OCI-M2 (cell line): ENCODE results near the gene COL11A1.
"Not testable (repeated sequence)": the region's sequence is repeated elsewhere in the genome, so short reads cannot be mapped to it uniquely, and the experiment has no call there.

Source experiments
- DNase-seq: peaks from one replicate; lab custom pipeline; 2025; ENCODE audit not compliant: unreplicated experiment; lab: John Stamatoyannopoulos, UW

The COL11A1 gene

DNA sequence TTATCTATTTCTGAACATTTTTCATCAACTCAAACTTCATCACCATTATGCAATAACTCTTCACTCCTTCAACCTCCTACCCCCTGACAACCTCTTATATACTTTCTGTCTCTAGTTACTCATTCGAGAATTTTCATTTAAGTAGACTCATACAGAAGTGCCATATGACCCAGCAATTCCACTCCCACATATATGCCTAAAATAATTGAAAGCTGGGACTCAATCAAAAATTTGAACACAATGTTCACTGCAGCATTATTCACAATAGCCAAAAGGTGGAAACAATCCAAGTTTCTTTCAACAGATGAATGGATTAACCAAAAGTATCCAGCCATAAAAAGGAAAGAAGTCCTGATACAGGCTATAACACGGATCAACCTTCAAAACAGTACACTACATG lies 24.1 kb downstream of the COL11A1 start:
- no peak for DNase-seq

DNA sequence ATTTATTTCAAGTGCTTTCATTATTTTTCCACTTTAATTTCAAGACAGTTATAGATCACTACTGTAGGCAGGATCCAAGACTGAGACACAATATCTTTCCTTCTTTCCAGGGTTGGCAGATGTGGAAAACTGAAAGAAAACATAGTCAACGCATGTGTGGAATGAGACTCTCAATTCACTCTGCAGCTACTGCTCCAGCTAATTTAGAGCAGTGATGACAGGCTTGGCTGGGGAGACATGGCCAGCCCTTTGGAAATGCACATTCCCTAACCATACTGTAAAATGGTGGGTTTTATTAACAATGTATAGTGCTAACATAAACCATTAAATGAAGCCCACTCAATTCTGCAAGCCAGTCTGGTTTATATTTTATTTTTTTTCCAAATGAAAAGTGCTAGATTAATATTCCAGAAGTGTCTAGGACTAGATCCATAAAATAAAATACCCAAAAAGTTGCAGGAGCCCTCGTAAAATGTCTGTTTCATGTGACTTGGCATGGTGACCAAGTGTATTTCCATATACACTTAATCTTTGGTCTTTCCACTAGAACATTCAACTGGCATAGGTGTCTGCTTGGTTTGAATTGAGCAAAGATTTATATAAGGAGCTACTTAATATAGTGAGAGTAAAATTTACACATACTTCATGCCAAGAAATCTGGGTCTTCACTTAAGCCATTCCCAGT lies 32.9 kb downstream of the COL11A1 start:
- DNase-seq, result no peak

DNA sequence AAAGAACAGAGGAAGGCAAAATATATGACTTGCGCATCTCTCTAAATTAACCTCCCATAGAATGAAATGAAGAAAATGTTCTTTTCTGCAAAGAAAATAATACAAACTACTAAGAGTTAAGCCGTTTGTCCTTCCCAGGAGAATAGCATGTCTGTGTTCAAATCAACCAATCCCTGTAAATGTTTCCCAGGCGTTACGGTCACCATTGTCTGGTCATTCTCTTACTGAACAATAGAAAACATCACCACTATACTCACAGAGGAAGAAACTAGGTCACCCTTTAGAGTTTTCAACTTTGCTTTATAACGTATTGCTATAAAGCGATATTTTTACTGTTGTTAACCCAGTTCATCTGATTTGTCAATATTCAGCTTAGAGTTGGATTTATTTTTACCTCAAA lies 34.1 kb downstream of the COL11A1 start:
- DNase-seq, result no peak

DNA sequence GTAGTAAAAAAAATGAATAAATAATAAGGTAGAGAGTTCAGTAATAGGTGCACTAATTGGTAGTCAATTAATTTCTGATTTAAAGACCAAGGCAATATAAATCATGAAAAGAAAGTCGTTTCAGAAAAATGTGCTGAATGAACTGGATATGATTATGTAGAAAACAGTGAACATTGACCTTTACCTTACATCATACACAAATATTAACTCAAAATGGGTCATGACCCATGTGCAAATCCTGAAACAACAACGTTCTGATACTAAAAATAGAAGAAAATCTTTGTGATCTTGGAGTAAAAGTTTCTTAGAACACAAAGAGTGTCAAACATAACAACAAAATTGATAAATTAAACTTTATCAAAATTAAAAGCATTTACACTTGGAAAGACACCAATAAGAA lies 39.1 kb downstream of the COL11A1 start:
- DNase-seq, result no peak

DNA sequence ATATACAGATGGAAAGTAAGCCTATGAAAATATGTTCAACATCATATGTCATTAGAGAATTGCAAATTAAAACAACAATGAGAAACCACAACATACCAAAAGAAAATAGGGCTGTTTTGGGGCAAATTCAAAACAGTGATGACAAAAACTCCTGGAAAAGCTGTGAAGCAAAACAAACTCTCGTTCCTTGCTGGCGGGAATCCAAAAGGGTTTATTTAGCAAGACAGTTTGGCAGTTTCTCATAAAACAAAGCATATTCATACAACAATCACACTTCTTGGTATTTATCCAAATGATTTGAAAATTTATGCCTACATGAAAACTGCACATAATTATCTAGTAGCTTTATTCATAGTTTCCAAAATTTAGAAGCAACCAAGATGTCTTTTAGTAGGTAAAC lies 44.4 kb downstream of the COL11A1 start:
- no peak for DNase-seq

DNA sequence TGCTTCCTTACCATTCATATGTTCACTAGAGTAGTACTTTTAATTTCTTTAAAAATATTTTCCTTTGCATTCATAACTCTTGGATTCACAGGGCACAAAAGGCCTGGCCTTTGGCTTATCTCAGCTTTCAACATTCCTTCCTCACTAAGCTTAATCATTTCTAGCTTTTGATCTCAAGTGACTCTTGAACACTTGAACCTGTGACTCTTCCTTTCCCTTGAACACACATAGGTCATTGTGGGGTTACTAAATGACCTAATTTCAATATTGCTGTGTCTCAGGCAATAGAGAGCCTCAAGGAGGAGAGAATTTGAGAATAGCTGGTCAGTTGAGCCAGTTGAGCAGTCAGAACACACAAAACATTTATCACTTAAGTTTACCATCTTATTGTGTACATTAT lies 49.9 kb downstream of the COL11A1 start:
- DNase-seq, result no peak

DNA sequence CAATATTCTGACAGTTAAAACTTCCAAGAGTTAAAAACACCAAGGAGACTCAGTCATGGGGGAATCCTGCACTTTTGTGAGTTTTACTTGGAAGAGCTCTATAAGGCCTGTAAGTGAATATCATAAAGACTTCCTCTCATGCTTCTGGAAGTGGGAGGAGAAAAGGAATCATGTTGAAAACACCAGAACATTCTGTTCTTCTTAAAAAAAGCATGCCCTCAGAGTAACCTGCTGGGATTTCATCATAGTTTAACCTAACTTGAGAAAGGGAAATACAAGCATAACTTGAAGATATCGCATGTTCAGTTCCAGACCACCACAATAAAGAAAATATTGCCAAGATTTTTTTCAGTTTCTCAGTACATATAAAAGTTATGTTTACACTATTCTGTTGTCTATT lies 51.9 kb downstream of the COL11A1 start:
- DNase-seq, result no peak

DNA sequence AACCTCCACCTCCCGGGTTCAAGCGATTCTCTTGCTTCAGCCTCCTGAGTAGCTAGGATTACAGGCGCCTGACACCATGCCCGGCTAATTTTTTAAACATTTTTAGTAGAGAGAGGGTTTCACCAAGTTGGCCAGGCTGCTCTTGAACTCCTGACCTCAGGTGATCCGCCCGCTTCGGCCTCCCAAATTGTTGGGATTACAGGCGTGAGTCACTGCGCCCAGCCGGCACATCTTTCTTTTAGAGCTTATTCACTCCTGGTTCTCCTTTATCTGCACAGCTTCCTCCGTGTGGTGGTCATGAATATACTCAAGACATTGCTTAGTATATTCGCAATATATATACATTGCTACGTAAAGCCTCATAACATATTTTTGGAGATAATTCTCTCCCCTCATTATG lies 80.2 kb downstream of the COL11A1 start:
- not testable (repeated sequence) for DNase-seq

DNA sequence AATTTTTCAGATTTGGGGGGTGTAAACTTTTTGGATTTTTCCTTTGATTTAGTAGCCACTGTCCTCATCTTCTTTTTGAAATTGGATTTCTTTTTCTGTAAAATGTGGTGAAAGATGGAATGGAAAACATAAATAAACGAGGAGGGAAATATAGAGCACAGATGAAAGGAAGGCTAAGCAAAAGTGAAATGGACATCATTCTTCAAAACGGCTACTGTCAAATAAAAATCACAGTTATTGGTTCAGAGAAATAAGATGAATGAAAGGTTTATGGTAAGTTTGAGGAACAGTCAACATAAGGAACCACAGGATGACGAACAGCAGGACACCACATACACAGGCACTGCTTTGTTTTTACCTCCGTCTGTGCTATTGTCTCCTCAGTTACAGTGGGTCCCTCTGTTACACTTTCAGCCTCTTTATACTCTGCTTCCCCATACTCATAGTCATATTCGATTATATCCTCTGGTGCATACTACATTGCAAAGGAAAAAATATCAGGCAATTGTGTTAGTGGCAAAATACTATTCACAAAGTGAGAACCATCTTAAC lies 82.4 kb downstream of the COL11A1 start:
- DNase-seq, result no peak

DNA sequence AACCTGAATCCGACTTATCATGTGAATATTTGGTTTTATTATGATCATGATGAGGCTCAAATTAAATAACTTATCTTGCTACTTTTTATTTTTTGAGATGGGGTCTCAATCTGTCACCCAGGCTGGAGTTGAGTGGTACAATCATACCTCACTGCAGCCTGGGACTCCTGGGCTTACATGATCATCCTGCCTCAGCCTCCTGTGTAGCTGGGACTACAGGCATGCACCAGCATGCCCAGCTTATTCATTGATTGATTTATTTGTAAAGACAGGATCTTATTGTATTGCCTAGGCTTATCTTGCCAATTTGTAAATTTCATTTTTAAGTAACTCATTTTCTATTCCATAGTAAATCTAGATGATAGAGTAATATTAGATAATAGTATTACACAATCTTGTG lies 84.3 kb downstream of the COL11A1 start:
- DNase-seq, result no peak

DNA sequence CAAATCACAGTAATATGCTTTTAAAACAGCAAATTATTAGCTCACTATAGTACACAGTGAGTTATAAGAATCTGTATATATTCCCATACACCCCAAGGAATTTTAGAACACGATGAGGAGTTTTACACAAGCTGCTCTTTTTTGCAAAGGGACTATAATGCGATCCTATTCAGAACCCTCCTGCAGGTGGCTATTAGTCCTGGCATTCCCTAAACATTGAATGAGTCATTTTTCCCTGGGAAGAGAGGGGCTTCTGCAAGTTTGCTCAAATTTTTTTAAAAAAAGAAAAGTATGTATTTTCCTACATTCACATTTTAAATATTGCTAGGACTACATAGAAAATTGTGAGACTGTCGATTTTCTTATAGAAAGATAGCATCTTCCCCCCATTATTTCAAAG lies 106.3 kb downstream of the COL11A1 start:
- DNase-seq, result no peak

DNA sequence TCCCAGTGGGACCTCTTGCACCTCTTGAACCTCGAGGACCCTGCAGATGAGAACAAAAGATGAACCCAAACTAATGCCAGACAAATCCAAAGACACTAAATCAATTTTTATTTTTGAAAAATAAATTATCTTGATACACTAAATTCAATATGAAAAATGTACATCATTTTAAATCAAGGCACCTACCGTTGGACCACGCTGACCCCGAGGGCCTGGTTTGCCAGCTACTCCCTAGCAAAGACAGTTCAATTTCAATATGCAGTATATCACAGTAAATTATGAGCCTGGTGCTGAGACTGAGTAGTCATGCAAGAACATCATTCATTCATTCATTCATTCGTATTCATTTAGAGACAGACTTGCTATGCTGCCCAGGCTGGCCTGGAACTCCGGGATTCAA lies 129.4 kb downstream of the COL11A1 start:
- DNase-seq, result no peak

DNA sequence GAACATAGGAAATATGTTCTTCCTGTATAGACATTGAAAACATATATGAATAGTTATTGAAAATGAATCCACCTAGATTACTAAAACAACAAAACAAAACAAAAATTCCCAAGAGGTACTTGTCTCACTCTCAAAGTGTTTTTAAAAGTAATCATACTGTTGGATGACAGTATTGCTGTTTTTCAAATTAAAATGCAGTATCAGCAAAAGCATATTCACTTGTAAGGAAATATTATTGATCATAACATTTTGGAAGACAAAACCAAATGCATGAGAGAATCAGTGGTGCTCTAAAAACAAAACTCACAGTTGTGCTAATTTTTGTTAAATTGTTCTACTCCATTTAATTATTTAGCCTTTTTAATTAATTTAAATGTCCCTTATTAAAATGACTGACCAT lies 131.0 kb downstream of the COL11A1 start:
- DNase-seq, result no peak

DNA sequence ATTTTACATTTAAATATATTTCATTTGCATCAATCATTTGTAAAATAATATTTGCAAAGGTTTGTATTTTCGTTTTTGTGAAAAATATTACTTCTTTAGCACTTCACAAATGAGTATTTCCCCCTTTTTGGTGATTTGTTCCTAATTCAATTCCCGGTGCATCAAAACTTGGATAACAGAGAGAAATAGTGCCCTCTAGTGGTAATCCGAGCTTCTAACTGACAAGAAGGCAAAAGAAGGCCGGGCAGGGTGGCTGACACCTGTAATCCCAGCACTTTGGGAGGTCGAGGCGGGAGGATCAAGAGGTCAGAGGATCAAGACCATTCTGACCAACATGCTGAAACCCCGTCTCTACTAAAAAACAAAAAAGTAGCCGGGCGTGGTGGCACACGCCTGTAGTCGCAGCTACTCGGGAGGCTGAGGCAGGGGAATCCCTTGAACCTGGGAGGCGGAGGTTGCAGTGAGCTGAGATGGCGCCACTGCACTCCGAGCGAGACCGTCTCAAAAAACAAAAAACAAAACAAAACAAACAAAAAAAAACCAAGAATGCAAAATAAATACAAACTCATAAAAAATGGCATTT lies 137.7 kb downstream of the COL11A1 start:
- no peak for DNase-seq

DNA sequence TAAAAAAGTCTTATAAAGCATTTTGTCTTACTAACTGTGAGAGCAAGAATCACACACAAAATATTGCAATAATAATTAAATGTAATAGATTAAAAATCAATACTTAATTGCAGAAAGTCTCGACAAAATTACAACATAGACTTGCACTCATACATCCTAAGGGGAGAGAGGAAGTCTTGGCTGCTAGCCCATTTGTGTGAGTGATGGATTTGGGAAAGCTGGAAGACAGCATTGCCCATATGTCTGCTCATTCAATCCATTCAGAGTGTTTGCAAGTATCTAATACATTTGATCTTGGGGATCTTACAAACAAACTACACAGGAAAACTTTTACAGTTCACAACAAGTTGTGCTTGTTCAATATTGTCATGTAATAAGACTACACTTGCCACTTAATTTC lies 140.5 kb downstream of the COL11A1 start:
- no peak for DNase-seq

DNA sequence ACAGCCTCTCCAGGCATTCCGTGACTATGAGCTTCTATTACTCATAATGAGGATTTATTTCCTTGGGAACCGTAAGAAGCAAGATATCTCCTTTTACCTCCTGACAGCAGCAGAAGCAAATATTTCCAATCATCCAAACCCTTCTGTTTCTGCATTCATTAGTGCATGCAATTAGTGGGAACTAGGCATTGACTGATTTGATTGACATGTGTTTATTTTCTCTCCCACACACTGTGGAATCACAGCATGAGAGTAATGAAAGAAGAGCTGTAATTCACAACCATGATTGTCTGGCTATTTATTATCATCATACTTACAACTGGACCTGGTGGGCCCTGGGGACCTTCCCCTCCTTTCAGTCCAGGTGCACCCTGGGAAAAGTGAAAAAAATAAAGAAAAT lies 146.8 kb downstream of the COL11A1 start:
- no peak for DNase-seq

DNA sequence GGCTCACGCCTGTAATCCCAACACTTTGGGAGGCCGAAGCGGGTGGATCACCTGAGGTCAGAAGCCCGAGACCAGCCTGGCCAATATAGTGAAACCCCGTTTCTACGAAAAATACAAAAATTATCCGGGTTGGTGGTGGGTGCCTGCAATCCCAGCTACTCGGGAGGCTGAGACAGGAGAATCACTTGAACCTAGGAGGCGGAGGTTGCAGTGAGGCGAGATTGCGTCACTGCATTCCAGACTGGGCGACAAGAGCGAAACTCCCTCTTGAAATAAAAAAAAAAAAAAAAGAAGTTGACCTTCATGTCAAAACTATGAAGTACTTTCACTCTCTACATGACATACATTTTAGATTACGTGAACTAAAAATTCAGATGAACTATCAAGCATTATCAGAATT lies 153.7 kb downstream of the COL11A1 start:
- DNase-seq, result no peak

DNA sequence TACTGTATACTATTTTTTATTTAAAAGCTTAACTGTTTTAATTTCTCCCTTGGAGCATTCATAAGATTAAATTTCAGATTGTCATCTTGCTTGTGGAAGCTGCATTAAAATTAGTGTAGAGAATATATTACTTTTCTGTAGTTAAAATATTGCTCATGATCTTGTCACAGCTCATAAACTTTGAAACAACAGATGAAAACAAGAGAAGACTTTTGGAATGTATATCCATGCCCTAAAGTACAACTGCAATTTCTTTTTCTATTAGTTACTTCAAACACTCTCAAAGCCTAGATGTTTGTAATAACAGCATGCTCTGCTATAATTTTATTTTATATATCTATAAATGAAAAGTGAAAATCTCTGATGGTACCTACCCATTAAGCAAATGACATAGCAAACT lies 155.9 kb downstream of the COL11A1 start:
- no peak for DNase-seq

DNA sequence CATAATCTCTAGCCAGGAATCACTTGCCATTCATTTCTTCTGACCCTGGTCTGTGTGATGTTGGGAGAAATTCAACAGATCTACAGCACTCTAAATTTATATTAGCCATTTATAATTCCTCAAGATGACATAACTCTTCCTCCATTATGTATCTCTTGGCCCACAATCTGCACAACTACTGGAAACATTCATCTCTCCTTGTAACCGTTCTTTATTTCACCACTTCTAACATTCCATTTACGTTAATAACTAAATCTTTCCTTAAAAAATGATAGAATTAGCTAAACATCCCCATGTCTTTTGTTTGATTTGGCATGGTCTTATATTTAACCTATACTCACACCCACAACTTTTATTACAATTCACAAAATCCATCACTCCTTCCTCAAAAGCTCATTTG lies 166.0 kb downstream of the COL11A1 start:
- DNase-seq, result no peak

DNA sequence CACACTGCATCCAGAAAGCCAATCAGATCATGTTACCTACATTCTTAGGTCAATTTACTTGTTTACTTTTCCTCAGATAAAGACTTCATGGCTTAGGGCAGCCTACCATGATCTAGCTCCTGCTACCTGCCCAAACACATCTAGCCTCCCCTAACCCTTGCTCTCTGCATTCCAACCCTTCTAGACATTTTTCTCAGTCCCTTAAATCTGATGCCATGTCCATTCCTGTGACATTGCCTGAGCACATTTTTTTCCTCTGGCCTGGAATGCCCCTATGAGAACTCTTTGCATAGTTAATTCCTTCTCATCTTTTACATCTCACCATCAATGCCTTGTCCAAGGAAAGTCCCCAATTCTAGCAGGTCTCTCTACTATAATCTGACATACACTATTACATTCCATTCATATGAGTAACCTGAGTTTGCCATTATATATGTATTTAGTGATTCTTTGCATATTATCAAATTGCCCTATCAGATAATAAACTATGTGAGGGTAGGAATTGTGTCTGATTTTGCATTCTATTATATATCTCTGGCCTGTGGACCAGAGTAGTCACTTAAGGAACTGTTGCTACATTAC lies 166.9 kb downstream of the COL11A1 start:
- DNase-seq, result no peak

DNA sequence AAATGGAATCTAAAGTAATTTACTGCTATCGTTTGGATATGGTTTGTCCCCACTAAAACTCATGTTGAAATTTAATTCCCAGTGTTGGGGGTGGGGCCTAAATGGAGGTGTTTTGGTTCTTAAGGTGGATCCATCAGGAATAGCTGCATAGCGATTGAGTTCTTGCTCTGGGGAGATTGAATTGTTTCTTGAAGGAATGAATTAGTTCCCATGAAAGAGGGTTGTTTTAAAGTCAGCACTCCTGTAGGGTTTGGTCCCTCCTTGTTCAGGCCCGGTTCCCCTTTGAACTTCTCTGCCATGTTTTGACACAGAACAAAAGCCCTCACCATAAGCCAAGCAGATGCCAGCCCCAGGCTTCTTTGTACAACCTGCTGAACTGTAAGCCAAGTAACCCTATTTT lies 170.9 kb downstream of the COL11A1 start:
- DNase-seq, result no peak

DNA sequence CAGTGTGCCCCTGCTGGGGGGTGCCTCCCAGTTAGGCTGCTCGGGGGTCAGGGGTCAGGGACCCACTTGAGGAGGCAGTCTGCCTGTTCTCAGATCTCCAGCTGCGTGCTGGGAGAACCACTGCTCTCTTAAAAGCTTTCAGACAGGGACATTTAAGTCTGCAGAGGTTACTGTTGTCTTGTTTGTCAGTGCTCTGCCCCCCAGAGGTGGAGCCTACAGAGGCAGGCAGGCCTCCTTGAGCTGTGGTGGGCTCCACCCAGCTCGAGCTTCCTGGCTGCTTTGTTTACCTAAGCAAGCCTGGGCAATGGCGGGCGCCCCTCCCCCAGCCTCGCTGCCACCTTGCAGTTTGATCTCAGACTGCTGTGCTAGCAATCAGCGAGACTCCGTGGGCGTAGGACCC lies 175.0 kb downstream of the COL11A1 start:
- DNase-seq, result not testable (repeated sequence)

DNA sequence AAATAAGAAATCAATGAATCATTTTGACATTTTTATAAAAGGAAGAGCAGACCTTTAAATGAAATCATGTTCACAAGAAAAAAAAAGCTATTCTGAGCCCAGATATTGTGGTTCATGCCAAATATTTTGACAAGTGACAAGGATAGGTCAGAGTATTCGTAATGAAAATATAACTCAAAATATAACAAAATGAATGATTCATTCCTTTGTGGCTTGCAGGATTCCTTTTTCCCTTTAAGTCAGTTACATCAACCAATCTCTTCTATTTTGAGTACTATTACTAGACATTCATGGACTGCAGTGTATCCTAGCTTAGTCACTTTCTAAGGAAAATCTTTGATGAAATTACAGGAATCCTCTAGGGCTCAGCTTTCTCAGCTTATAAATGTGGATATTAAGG lies 188.7 kb downstream of the COL11A1 start:
- no peak for DNase-seq
